ENCODE measurements around the gene ATG7. TPM values are rescaled to one million over a fixed set of nuclear protein-coding genes. Genes with fewer than 3 reads are reported as not detected.

Gene ATG7
- total RNA-seq, 4 donors from 2014 or later = 49.4 to 145 (median 82.1) TPM

GRCh38 chr3:11350374-11350773 lies 78.2 kb downstream of the ATG7 start:
- H3K27me3 ChIP-seq = no peaks in the 10 kb centered on the region
- WGBS = 86% methylated on average over 2 of the region's 2 CpGs
- no peak overlapping the region for H3K4me3 ChIP-seq
- no peaks in the 10 kb centered on the region for H3K4me1 ChIP-seq
- H3K9me3 ChIP-seq = no peaks in the 10 kb centered on the region
- no peak for TF ChIP-seq EP300 (IDR thresholded peaks at IDR 0.05)
- H3K36me3 ChIP-seq = peaks cover 34% of the 10 kb centered on the region
- DNase-seq (ENCODE audit: low spot score in 2 of 2) = no peak
- H3K27ac ChIP-seq = no peak overlapping the region

- H3K9me3 ChIP-seq = no peaks in the 10 kb centered on the region
- H3K4me3 ChIP-seq = no peak overlapping the region
- no peaks in the 10 kb centered on the region for H3K27me3 ChIP-seq
- H3K36me3 ChIP-seq = peaks cover 34% of the 10 kb centered on the region
- DNase-seq (ENCODE audit: low spot score in 2 of 2) = no peak
- H3K4me1 ChIP-seq = no peaks in the 10 kb centered on the region
- TF ChIP-seq POLR2A (IDR thresholded peaks at IDR 0.05) (no peak), EP300 (IDR thresholded peaks at IDR 0.05) (no peak)
- 87% methylated on average over 5 of the region's 5 CpGs for WGBS
- H3K27ac ChIP-seq = no peak overlapping the region
These were observed 79.3 kb downstream of the ATG7 start for GRCh38 chr3:11351451-11351850.

- Histone ChIP-seq H3K9me3 (no peaks in the 10 kb centered on the region), H3K27ac (no peak overlapping the region), H3K27me3 (no peaks in the 10 kb centered on the region), H3K4me1 (no peaks in the 10 kb centered on the region), H3K4me3 (no peak overlapping the region), H3K36me3 (peaks cover 39% of the 10 kb centered on the region)
- no peak for DNase-seq (ENCODE audit: low spot score in 2 of 2)
- no peak for TF ChIP-seq POLR2AphosphoS5 (IDR thresholded peaks at IDR 0.05)
- TF ChIP-seq CTCF (IDR thresholded peaks at IDR 0.05) = no peak
- no peak for TF ChIP-seq EP300 (IDR thresholded peaks at IDR 0.05)
- TF ChIP-seq POLR2A (IDR thresholded peaks at IDR 0.05) = no peak
- WGBS = 83% methylated on average over 1 of the region's 1 CpG
These were observed 84.1 kb downstream of the ATG7 start for GRCh38 chr3:11356269-11356668.

- 71% methylated on average over 5 of the region's 5 CpGs for WGBS
- Histone ChIP-seq H3K4me1 (peaks cover 13% of the 10 kb centered on the region), H3K36me3 (peaks cover 76% of the 10 kb centered on the region), H3K27me3 (no peaks in the 10 kb centered on the region), H3K4me3 (no peak overlapping the region), H3K9me3 (no peaks in the 10 kb centered on the region), H3K27ac (no peak overlapping the region)
- no peak for DNase-seq (ENCODE audit: low spot score in 2 of 2)
- TF ChIP-seq EP300 (IDR thresholded peaks at IDR 0.05) (no peak), CTCF (IDR thresholded peaks at IDR 0.05) (no peak), POLR2A (IDR thresholded peaks at IDR 0.05) (no peak), POLR2AphosphoS5 (IDR thresholded peaks at IDR 0.05) (no peak)
These were observed 90.4 kb downstream of the ATG7 start for GRCh38 chr3:11362600-11362999.

- H3K4me1 ChIP-seq = peaks cover 15% of the 10 kb centered on the region
- H3K9me3 ChIP-seq = no peaks in the 10 kb centered on the region
- no peak overlapping the region for H3K4me3 ChIP-seq
- no peak for DNase-seq (ENCODE audit: low spot score in 2 of 2)
- H3K36me3 ChIP-seq = peaks cover 68% of the 10 kb centered on the region
- H3K27me3 ChIP-seq = no peaks in the 10 kb centered on the region
- TF ChIP-seq EP300 (IDR thresholded peaks at IDR 0.05) (no peak), POLR2A (IDR thresholded peaks at IDR 0.05) (no peak), CTCF (IDR thresholded peaks at IDR 0.05) (no peak), POLR2AphosphoS5 (IDR thresholded peaks at IDR 0.05) (no peak)
- 80% methylated on average over 2 of the region's 2 CpGs for WGBS
- H3K27ac ChIP-seq = no peak overlapping the region
These were observed 91.5 kb downstream of the ATG7 start for GRCh38 chr3:11363715-11364114.

- DNase-seq (ENCODE audit: low spot score in 2 of 2) = no peak
- peaks cover 64% of the 10 kb centered on the region for H3K36me3 ChIP-seq
- WGBS = 89% methylated on average over 2 of the region's 2 CpGs
These were observed 92.0 kb downstream of the ATG7 start for GRCh38 chr3:11364181-11364580.

More at GRCh38 chr3:11364181-11364580, 92.0 kb downstream of the ATG7 start:
- TF ChIP-seq POLR2AphosphoS5 (IDR thresholded peaks at IDR 0.05) = no peak
- no peak for TF ChIP-seq POLR2A (IDR thresholded peaks at IDR 0.05)
- TF ChIP-seq EP300 (IDR thresholded peaks at IDR 0.05) = no peak
- no peak for TF ChIP-seq CTCF (IDR thresholded peaks at IDR 0.05)
- Histone ChIP-seq H3K27ac (no peak overlapping the region), H3K9me3 (no peaks in the 10 kb centered on the region), H3K27me3 (no peaks in the 10 kb centered on the region), H3K4me3 (no peak overlapping the region), H3K4me1 (peaks cover 15% of the 10 kb centered on the region)
